GM23338 (cell line): ENCODE data around the gene ARL14. TPM values are rescaled to one million over a fixed set of nuclear protein-coding genes. Genes with fewer than 3 reads are reported as not detected.
"Not testable (repeated sequence)": the region's sequence is repeated elsewhere in the genome, so short reads cannot be mapped to it uniquely, and the experiment has no call there.

ENCODE experiments used
- ATAC-seq: fragments of 200-7000 bp; cut with Tn5 transposase; 3 replicates; pipeline ENCODE4 v1.9.1; 2020
- DNase-seq: peaks from one replicate; pipeline ENCODE4 v3.0.0-alpha.2; 2015; ENCODE audit warnings: low spot score
- H2AFZ ChIP-seq: fragments of 200-600 bp; sonication (generic); 2 replicates; pipeline ENCODE4 v1.8.0; 2016; ENCODE audit warnings: antibody characterized with exemption, mild to moderate bottlenecking, moderate library complexity
- H3F3A ChIP-seq: fragments of 200-600 bp; sonication (generic); replicated peaks from 2 replicates; pipeline ENCODE4 v1.8.0; 2017; ENCODE audit warnings: antibody characterized with exemption, mixed run types, low read depth
- H3K27ac ChIP-seq: fragments of 200-600 bp; sonication (generic); 2 replicates; pipeline ENCODE4 v1.6.1; 2016; ENCODE audit warnings: low read depth
- H3K27me3 ChIP-seq: fragments of 200-600 bp; sonication (generic); 2 replicates; pipeline ENCODE4 v1.8.0; 2016; ENCODE audit warnings: mild to moderate bottlenecking, mixed run types, moderate library complexity; ENCODE audit not compliant: insufficient read depth
- H3K36me3 ChIP-seq: fragments of 200-600 bp; sonication (generic); 2 replicates; pipeline ENCODE4 v1.8.0; 2016; ENCODE audit warnings: mild to moderate bottlenecking; ENCODE audit not compliant: insufficient read depth
- H3K4me1 ChIP-seq: fragments of 200-600 bp; sonication (generic); 2 replicates; pipeline ENCODE4 v1.8.0; 2016; ENCODE audit warnings: mild to moderate bottlenecking, moderate library complexity; ENCODE audit not compliant: insufficient read depth
- H3K4me2 ChIP-seq: fragments of 200-600 bp; sonication (generic); 2 replicates; pipeline ENCODE4 v1.7.1; 2017; ENCODE audit warnings: mixed run types
- H3K4me3 ChIP-seq: fragments of 200-600 bp; sonication (generic); 2 replicates; pipeline ENCODE4 v1.6.1; 2016; ENCODE audit warnings: mixed run types
- H3K79me2 ChIP-seq: fragments of 200-600 bp; sonication (generic); replicated peaks from 2 replicates; pipeline ENCODE4 v1.8.0; 2017; ENCODE audit warnings: mild to moderate bottlenecking; ENCODE audit not compliant: insufficient read depth
- H3K9me2 ChIP-seq: fragments of 200-600 bp; sonication (generic); 2 replicates; pipeline ENCODE4 v1.8.0; 2017; ENCODE audit not compliant: insufficient read depth
- H4K20me1 ChIP-seq: fragments of 200-600 bp; sonication (generic); replicated peaks from 2 replicates; pipeline ENCODE4 v1.8.0; 2017; ENCODE audit warnings: mild to moderate bottlenecking; ENCODE audit not compliant: insufficient read depth
- H3K27ac Mint-ChIP-seq: 2 replicates; pipeline ENCODE4 v1.8.0; 2020; ENCODE audit warnings: inconsistent platforms, mild to moderate bottlenecking, moderate library complexity, mixed read lengths
- H3K27me3 Mint-ChIP-seq: 3 replicates; pipeline ENCODE4 v1.8.0; 2022; ENCODE audit warnings: low read depth, mild to moderate bottlenecking, moderate library complexity, mixed read lengths, inconsistent platforms; ENCODE audit not compliant: insufficient read depth, poor library complexity
- H3K36me3 Mint-ChIP-seq: 3 replicates; pipeline ENCODE4 v1.8.0; 2021; ENCODE audit warnings: low read depth, mild to moderate bottlenecking, inconsistent platforms, moderate library complexity, mixed read lengths
- H3K4me1 Mint-ChIP-seq: 3 replicates; pipeline ENCODE4 v1.8.0; 2020; ENCODE audit warnings: mild to moderate bottlenecking, inconsistent platforms, mixed read lengths
- H3K4me3 Mint-ChIP-seq: 3 replicates; pipeline ENCODE4 v1.8.0; 2021; ENCODE audit warnings: moderate library complexity, mild to moderate bottlenecking, inconsistent platforms, mixed read lengths
- H3K9me3 Mint-ChIP-seq: 3 replicates; pipeline ENCODE4 v1.8.0; 2020; ENCODE audit warnings: moderate library complexity, mild to moderate bottlenecking, inconsistent platforms, mixed read lengths
- EZH2 ChIP-seq: fragments of 200-600 bp; sonication (generic); IDR thresholded peaks from one replicate; pipeline ENCODE4 v1.8.0; 2017; ENCODE audit warnings: antibody characterized with exemption, mild to moderate bottlenecking, low read depth; ENCODE audit not compliant: unreplicated experiment
- EZH2phosphoT487 ChIP-seq: fragments of 200-600 bp; sonication (generic); IDR thresholded peaks from one replicate; pipeline ENCODE4 v1.8.1; 2018; ENCODE audit warnings: antibody characterized with exemption; ENCODE audit not compliant: unreplicated experiment
- ZNF114 ChIP-seq: fragments of 250-450 bp; sonication (Bioruptor Pico); IDR thresholded peaks from 2 replicates; pipeline ENCODE4 v1.5.0; 2020; ENCODE audit warnings: mild to moderate bottlenecking, moderate library complexity
- ZNF331 ChIP-seq: fragments of 250-450 bp; sonication (Bioruptor Pico); IDR thresholded peaks from 2 replicates; pipeline ENCODE4 v1.5.0; 2020; ENCODE audit warnings: low read depth, mild to moderate bottlenecking, moderate library complexity
- polyA plus RNA-seq: library from polyadenylated mRNA; unstranded; fragments of >200 nt; fragmentation: Nextera tagmentation; extraction: Ambion mirVana; gene quantifications from 2 replicates; pipeline ENCODE4 v1.2.1, GENCODE V29; 2016
- total RNA-seq: library from RNA; depleted of rRNA; stranded (reverse); fragments of >200 nt; shearing (Covaris generic); gene quantifications from 2 replicates; pipeline ENCODE4 v1.2.3, GENCODE V29; 2014
- TF ChIP-seq, protein P1 (sequence below), 2 experiments: fragments of 200-600 bp in 1 of 2; sonication (generic) in 1 of 2; conservative IDR thresholded peaks; 2 replicates each; pipeline versions ENCODE4 v1.5.1 to v1.6.1; 2016 to 2017; ENCODE audit warnings: antibody characterized with exemption in 2 of 2, low read depth in 2 of 2, mild to moderate bottlenecking in 2 of 2, moderate library complexity in 1 of 2

Gene ARL14
- total and polyA plus RNA-seq, 2 experiments from 2014 or later, result not detected

DNA sequence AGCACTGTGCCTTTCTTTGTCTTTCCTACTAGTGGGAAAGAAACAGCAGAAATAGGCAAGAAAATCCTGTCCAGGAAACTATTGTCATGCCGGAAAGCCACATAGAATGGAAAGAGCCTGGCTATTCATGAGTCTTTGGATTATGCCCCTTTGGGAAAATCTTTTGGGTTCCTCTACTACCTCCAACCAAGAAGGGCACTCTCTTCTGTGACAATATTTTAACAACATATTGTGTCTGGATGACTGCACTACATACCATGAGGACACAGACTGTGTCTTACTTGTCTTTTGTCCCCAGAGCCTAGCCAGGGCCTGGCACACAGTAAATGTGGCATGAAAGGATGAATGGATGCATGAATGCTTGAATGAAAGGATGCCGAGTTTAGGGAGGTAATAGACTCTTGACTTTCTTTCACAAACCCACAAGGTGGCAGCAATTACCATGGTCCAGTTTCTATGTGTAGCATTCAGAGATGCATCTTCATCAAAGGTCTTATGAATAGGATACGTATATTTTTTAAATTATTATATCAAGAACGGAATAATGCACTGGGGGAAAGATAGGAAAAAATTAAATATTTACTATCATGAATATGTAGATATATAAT, 30.3 kb downstream of the ARL14 start:
- no peak overlapping the region for H2AFZ ChIP-seq
- TF ChIP-seq, protein P1, sequence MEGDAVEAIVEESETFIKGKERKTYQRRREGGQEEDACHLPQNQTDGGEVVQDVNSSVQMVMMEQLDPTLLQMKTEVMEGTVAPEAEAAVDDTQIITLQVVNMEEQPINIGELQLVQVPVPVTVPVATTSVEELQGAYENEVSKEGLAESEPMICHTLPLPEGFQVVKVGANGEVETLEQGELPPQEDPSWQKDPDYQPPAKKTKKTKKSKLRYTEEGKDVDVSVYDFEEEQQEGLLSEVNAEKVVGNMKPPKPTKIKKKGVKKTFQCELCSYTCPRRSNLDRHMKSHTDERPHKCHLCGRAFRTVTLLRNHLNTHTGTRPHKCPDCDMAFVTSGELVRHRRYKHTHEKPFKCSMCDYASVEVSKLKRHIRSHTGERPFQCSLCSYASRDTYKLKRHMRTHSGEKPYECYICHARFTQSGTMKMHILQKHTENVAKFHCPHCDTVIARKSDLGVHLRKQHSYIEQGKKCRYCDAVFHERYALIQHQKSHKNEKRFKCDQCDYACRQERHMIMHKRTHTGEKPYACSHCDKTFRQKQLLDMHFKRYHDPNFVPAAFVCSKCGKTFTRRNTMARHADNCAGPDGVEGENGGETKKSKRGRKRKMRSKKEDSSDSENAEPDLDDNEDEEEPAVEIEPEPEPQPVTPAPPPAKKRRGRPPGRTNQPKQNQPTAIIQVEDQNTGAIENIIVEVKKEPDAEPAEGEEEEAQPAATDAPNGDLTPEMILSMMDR (conservative IDR thresholded peaks at IDR 0.05; ENCODE audit: low read depth in 2 of 2), result peak; percentile 65 to 87
- no peak for TF ChIP-seq EZH2
- no peak overlapping the region for H3K27ac ChIP-seq
- H3K9me3 Mint-ChIP-seq, result no peaks in the 10 kb centered on the region
- no peak overlapping the region for H3K4me3 Mint-ChIP-seq
- H3K9me2 ChIP-seq, result no peaks in the 10 kb centered on the region
- DNase-seq (peak; percentile 68), ATAC-seq (peak; percentile 79)
- no peak overlapping the region for H3K27ac Mint-ChIP-seq
- no peaks in the 10 kb centered on the region for H4K20me1 ChIP-seq
- no peaks in the 10 kb centered on the region for H3K27me3 ChIP-seq
- H3K79me2 ChIP-seq, result no peaks in the 10 kb centered on the region
- H3K27me3 Mint-ChIP-seq, result peaks cover 2% of the 10 kb centered on the region
- peaks cover 5% of the 10 kb centered on the region; the same call in 1 of the 2 replicates for H3K4me1 ChIP-seq
- H3K4me3 ChIP-seq, result no peak overlapping the region
- H3K36me3 Mint-ChIP-seq, result no peaks in the 10 kb centered on the region
- no peak overlapping the region for H3K4me2 ChIP-seq
- no peaks in the 10 kb centered on the region for H3K36me3 ChIP-seq
- peaks cover 7% of the 10 kb centered on the region; the same call in 2 of the 3 replicates for H3K4me1 Mint-ChIP-seq
- no peaks in the 10 kb centered on the region for H3F3A ChIP-seq

DNA sequence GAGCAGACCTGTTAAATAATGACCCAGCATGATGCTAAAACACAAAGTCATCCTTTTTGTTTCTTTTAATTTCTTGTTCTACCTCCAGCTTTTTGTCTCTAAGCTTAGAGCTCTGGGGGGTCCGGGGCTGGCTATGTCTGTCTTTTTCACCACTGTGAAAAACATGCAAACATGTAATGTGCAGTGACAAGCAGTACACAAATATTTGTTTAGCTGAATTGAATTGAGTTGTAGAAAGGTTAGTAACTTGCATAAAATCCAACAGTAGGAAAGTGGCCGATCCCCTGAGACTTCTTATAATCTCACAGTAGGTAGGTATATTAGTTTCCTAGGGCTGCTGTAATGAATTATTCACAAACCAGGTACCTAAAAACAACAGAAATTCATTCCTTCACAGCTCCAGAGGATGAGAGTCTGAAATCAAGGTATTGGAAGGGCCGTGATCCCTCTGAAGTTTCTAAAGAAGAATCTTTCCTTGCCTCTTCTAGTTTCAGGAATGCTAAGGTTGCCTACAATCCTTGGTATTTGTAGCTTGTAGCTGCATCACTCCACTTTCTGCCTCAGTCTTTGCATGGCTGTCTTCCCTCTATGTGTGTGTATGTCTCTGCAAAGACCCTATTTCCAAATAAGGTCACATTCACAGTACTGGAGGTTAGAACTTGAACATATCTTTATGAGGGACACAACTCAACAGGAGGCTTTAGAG, 32.7 kb downstream of the ARL14 start:
- TF ChIP-seq EZH2phosphoT487, result no peak
- TF ChIP-seq, protein P1 (conservative IDR thresholded peaks at IDR 0.05; ENCODE audit: low read depth in 2 of 2), result no peak
- TF ChIP-seq ZNF114, result no peak
- TF ChIP-seq ZNF331 (CRISPR knock-in tag), result no peak

DNA sequence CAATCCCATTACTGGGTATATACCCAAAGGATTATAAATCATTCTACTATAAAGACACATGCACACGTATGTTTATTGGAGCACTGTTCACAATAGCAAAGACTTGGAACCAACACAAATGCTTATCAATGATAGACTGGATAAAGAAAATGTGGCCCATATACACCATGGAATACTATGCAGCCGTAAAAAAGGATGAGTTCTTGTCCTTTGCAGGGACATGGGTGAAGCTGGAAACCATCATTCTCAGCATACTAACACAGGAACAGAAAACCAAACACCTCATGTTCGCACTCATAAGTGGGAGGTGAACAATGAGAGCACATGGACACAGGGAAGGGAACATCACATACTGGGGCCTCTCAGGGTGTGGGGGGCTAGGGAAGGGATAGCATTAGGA, 36.2 kb downstream of the ARL14 start:
- not testable (repeated sequence) for H3K4me1 Mint-ChIP-seq, H3F3A ChIP-seq, H3K27ac Mint-ChIP-seq, H3K36me3 ChIP-seq, H3K79me2 ChIP-seq, H3K4me1 ChIP-seq, H3K4me3 Mint-ChIP-seq, H3K27me3 Mint-ChIP-seq, H3K4me2 ChIP-seq, H3K9me3 Mint-ChIP-seq, H3K9me2 ChIP-seq, H2AFZ ChIP-seq, H3K27ac ChIP-seq, H3K4me3 ChIP-seq, H4K20me1 ChIP-seq, ATAC-seq, H3K36me3 Mint-ChIP-seq, DNase-seq, H3K27me3 ChIP-seq

More for the DNA sequence above, 32.7 kb downstream of the ARL14 start:
- no peaks in the 10 kb centered on the region for H3K27me3 ChIP-seq
- no peak overlapping the region for H3K4me2 ChIP-seq
- H3K9me2 ChIP-seq, result no peaks in the 10 kb centered on the region
- Mint-ChIP-seq H3K27ac (no peak overlapping the region), H3K27me3 (peaks cover 2% of the 10 kb centered on the region), H3K9me3 (no peaks in the 10 kb centered on the region), H3K4me3 (no peak overlapping the region), H3K36me3 (no peaks in the 10 kb centered on the region), H3K4me1 (peaks cover 7% of the 10 kb centered on the region; the same call in 2 of the 3 replicates)
- no peak overlapping the region for H2AFZ ChIP-seq
- H3K4me1 ChIP-seq, result peaks cover 5% of the 10 kb centered on the region; the same call in 1 of the 2 replicates
- H3K4me3 ChIP-seq, result no peak overlapping the region
- no peaks in the 10 kb centered on the region for H3F3A ChIP-seq
- H3K79me2 ChIP-seq, result no peaks in the 10 kb centered on the region
- DNase-seq (peak; percentile 36), ATAC-seq (peak; percentile 37; the same call in 2 of the 3 replicates)
- H3K36me3 ChIP-seq, result no peaks in the 10 kb centered on the region
- H3K27ac ChIP-seq, result no peak overlapping the region
- H4K20me1 ChIP-seq, result no peaks in the 10 kb centered on the region
